ENCODE results near the gene ADAM20.
"Not testable (repeated sequence)": the region's sequence is repeated elsewhere in the genome, so short reads cannot be mapped to it uniquely, and the experiment has no call there.

Gene ADAM20

DNA sequence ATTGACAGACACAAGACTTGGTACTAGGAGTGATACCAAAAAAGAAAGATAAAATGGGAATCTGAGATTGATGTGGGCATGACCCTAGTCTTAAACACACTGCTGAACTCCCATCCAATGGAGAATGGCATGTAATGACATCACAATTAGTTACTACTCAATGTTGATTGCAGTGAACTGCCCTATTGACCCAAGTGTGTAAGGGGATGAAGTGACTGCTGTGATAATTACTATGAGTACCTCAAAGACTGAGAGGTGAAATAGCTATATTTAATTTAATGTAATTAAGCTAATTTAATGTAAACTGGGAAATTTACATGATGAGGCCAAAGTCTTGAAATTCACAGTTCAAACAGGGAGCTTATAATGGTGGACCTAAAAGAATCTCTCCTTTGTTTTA lies at the start of gene ADAM20:
ADAM20 (minus strand) TSS at position 101 of the 400 bp plus-strand sequence. CDS start 10,247 bp downstream, outside the sequence.
- no peak for DNase-seq (ENCODE audit: low read depth)

GRCh38 chr14:70576891-70577290 lies 42.1 kb upstream of the ADAM20 start:
- DNase-seq (ENCODE audit: low read depth) = no peak

DNA sequence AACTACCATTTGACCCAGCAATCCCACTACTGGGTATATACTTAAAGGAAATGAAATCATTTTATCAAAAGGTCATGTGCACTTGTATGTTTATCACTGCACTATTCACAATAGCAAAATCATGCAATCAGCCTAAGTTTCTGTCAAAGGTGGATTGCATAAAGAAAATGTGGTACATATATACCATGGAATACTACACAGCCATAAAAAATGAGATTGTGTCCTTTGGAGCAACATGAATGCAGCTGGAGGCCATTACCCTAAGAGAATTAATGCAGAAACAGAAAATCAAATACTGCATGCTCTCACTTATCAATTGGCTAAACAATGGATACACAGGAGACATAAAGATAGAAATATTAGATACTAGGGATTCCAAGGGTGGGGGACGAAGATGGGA lies 38.2 kb upstream of the ADAM20 start:
- DNase-seq (ENCODE audit: low read depth) = no peak

DNA sequence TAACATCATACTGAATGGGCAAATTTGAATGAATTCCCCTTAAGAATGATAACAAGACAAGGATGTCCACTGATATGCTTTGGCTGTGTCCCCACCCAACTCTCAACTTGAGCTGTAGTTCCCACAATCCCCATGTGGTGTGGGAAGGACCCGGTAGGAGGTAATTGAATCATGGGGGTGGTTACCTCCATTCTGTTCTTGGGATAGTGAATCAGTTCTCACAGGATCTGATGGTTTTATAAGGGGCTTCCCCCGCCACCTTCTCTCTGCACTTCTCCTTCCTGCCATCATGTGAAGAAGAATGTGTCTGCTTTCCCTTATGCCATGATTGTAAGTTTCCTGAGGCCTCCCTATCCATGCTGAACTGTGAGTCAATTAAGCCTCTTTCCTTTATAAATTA lies 36.3 kb upstream of the ADAM20 start:
- no peak for DNase-seq (ENCODE audit: low read depth)

GRCh38 chr14:70567791-70568190 lies 33.0 kb upstream of the ADAM20 start:
- no peak for DNase-seq (ENCODE audit: low read depth)

DNA sequence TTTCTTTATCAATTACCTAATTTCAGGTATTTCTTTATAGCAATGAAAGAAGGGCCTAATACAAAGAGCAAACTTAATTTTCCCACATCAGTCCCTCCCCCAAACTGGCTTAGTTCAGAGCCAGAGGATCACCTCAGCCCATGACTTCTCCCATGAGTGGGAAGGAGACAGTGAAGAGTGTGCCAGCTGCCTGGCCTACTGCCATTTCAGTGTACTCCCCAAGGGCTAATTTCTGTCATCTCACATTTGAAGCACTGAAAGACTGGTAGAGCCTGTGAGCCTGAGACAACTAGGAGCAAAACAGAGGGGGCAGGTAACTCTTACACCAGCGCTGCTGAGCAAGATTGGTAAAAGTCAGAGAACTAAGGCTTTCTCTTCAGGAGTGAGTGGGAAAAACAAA lies 29.1 kb upstream of the ADAM20 start:
- no peak for DNase-seq (ENCODE audit: low read depth)

DNA sequence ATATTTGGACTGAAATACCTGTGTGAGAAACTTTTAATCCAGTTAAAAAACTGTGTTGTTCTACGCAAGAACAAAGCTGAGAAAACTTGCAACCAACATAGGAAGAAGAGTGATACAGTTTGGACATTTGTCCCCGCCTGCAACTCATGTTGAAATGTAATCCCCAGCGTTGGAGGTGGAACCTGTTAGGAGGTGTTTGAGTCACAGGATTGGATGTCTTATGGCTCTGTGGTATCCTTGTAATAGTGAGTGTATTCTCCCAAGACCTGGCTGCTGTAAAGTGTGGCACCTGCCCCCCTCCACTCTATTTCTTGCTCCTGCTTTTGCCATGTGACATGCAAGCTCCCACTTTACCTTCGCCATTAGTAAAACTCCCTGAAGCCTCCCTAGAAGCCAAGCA lies 28.6 kb upstream of the ADAM20 start:
- DNase-seq (ENCODE audit: low read depth) = no peak

- no peak for DNase-seq (ENCODE audit: low read depth)
Observed at GRCh38 chr14:70558356-70558755, 23.6 kb upstream of the ADAM20 start.

DNA sequence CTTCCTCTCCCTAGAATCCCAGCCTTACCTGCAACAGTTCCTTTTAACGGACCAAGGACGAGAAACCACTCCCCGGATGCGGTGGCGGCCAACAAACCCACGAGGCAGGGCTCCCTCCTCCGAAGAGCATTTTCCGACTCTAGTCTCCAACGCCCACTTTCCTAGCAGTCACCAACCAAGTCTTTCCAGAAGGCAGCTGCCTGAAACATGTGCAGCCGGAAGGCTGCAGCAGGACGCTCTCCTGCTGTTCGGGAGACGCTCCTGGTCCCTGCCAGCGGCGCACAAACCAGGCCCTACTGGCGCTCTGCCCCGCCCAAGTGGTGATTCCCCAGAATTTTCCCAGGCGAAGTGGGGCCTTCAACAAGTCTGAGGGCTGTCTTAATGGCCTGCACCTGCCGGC lies 21.1 kb upstream of the ADAM20 start:
- no peak for DNase-seq (ENCODE audit: low read depth)

- no peak for DNase-seq (ENCODE audit: low read depth)
Observed at GRCh38 chr14:70538087-70538486, 3.3 kb upstream of the ADAM20 start.

GRCh38 chr14:70536830-70537229 lies 2.0 kb upstream of the ADAM20 start:
- DNase-seq (ENCODE audit: low read depth) = no peak

- no peak for DNase-seq (ENCODE audit: low read depth)
Observed at GRCh38 chr14:70530417-70530816, 4.4 kb downstream of the ADAM20 start.

- DNase-seq (ENCODE audit: low read depth) = no peak
Observed at GRCh38 chr14:70527501-70528105, 7.2 kb downstream of the ADAM20 start.

DNA sequence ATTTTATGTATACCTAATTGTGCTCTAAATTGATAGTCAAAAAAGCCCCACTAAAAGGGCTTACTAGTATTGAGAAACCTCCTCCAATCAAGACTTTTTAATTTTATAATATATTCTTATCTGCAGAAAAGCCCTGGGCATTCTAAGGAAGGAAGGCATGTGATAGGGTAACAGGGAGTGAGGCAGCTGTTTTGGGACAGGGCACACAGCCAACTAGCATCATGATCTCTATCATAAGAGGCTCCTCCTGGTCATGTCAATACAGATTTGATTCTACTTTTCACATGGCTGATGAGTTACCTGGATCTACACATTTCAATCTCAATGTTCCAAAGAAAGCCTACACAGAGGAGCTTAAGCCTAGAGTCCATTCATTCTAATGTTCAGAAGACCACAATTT lies 9.1 kb downstream of the ADAM20 start:
- DNase-seq (ENCODE audit: low read depth) = no peak

- no peak for DNase-seq (ENCODE audit: low read depth)
Observed at GRCh38 chr14:70515811-70516210, 19.0 kb downstream of the ADAM20 start.

- DNase-seq (ENCODE audit: low read depth) = no peak
Observed at GRCh38 chr14:70514168-70515069, 20.4 kb downstream of the ADAM20 start.

DNA sequence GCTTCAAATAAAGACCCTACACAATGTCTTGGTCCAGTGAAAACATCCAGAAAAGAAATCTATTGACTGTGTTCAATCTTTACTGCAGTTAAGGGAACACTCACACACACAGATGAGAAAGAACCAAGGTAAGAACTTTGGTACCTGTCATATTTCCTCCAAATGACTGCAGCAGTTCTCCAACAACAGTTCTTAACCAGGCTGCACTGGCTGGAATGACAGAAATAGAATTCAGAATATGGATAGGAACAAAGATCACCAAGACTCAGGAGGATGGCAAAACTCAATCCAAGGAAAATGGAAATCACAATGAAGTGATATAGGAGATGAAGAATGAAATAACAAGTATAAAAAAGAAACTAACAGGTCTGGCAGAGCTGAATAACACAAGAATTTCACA lies 36.6 kb downstream of the ADAM20 start:
- no peak for DNase-seq (ENCODE audit: low read depth)

DNA sequence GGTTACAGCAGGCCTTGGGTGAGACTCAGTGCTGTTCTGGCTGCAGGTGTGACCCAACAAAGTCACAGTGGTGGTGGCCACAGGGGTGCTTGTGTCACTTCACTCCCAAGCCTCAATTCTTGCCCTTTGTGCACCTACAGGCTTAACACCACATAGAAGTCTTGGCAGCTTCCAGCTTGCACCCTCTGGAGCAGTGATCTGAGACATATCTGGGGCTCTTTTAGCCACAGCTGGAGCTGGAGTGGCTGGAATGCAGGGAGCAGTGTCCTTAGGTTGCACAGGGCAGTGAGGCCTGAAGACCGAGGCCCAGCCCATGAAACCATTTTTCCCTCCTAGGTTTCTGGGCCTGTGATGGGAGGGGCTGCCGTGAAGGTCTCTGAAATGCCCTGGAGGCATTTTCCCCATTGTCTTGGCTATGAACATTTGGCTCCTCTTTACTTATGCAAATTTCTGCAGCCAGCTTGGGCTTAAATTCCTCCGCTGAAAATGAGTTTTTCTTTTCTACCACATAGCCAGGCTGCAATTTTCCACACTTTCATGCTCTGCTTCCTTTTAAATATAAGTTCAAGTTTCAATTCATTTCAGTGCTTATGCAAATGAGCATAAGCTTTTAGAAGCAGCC lies 45.1 kb downstream of the ADAM20 start:
- DNase-seq (ENCODE audit: low read depth) = no peak

- DNase-seq (ENCODE audit: low read depth) = not testable (repeated sequence)
Observed at GRCh38 chr14:70477356-70478105, 57.3 kb downstream of the ADAM20 start.

DNA sequence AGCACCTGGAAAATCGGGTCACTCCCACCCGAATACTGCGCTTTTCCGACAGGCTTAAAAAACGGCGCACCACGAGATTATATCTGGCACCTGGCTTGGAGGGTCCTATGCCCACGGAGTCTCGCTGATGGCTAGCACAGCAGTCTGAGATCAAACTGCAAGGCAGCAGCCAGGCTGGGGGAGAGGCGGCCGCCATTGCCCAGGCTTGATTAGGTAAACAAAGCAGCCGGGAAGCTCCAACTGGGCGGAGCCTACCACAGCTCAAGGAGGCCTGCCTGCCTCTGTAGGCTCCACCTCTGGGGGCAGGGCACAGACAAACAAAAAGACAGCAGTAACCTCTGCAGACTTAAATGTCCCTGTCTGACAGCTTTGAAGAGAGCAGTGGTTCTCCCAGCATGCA lies 59.3 kb downstream of the ADAM20 start:
- DNase-seq (ENCODE audit: low read depth) = not testable (repeated sequence)

- DNase-seq (ENCODE audit: low read depth) = no peak
Observed at GRCh38 chr14:70473825-70474224, 61.0 kb downstream of the ADAM20 start.
